ENCODE measurements around the gene SLAMF7.

SLAMF7 gene

GRCh38 chr1:160799641-160800040 lies 60.6 kb downstream of the SLAMF7 start:
- DNase-seq (ENCODE audit: low read depth in 4 of 4, low spot score in 1 of 4): no peak

DNA sequence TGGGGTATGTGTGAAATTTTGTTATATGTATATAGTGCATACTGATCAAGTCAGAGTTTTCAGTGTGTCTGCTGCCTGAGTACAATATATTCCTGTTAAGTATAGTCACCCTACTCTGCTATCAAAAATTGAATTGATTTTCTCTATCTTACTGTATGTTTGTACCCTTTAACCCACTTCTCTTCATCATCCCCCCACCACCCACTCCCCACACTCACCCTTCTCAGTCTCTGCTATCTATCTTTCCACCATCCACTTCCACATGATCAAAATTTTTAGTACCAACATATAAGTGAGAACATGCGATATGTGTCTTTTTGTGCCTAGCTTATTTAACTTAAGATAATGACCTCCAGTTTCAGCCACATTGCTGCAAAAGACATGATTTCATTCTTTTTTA lies 61.1 kb downstream of the SLAMF7 start:
- no peak for DNase-seq (ENCODE audit: low read depth in 4 of 4, low spot score in 1 of 4)

DNA sequence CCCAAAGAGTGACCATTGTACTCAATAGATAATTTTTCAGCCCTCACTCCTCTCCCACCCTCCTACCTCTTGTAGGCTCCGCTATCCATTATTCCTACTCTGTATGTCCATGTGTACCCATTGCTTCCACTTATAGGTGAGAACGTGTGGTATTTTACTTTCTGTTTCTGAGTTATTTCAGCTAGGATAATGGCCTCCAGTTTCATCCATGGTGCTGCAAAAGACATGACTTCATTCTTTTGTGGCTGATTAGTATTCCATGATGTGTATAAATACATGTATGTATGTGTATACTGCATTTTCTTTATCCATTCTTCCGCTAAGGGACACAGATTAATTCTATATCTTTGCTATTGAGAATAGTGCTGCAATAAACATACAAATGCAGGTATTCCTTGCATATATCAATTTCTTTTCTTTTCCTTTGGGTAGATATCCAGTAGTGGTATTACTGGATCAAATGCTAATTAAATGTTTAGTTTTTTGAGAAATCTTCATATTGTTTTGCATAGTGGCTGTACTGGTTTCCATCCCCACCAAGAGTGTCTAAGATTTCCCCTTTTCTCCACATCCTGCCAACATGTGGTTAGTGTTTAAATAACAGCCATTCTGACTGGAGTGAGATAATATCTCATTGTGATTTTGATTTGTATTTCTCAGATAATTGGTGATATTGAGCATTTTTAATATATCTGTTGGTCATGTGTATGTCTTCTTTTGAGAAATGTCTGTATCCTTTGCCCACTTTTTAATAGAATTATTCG lies 61.8 kb downstream of the SLAMF7 start:
- no peak for DNase-seq (ENCODE audit: low read depth in 4 of 4, low spot score in 1 of 4)

DNA sequence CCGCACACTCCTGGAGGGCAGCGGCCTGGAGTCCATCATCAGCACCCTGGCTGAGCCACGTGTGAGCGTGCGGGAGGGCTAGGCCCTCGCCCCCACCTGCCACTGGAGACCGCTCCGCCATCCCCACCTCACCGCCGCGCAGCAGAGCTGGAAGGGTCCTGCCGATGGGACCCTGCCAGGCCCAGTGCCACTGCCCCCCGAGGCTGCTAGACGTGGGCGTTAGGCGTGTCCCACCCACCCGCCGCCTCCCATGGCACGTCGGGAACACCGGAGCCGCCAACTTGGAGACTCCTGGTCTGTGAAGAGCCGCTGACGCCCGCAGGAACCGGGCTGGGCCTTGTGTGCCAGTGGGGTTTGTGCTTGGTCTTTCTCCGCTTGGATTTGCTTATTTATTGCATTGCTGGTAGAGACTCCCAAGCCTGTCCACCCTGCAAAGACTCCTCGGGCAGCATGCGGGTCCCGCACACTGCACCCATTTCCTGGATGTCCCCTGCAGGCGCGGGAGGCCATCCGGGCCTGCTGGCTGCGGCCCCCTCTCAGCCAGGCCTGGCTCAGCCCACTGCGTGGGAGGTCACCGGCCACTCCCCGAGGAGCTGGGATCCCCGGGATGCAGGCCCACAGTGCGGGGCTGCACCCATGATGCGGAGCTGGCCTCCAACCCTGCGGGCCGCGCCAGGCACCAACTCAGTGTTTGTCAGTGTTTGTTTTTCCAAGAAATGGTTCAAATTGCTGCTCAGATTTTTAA lies 63.0 kb downstream of the SLAMF7 start:
- DNase-seq (ENCODE audit: low read depth in 4 of 4, low spot score in 1 of 4): no peak

Data from stimulated activated CD4-positive, alpha-beta T cell treated with anti-CD3 and anti-CD28 coated beads, Interleukin-1b, Interleukin-23, amount 100 ng/mL, for 24 hours (primary cell).